Hindlimb muscle (tissue), 1 donor: ENCODE measurements around the gene ESPL1. TPM values are rescaled to one million over a fixed set of nuclear protein-coding genes. Genes with fewer than 3 reads are reported as not detected.

Experiments
- DNase-seq: peaks from one replicate; pipeline ENCODE4 v3.0.0-alpha.2; 2013
- polyA plus RNA-seq: library from polyadenylated mRNA; unstranded; fragments of 120-200 nt; gene quantifications from one replicate; pipeline ENCODE4 v1.2.1, GENCODE V29; 2013; ENCODE audit not compliant: insufficient read length

The ESPL1 gene
- polyA plus RNA-seq: 5.1 TPM

GRCh38 chr12:53267999-53268629 lies at the start of gene ESPL1:
Gene ESPL1 (plus strand): TSS chr12:53268299. CDS start chr12:53268767, 468 bp downstream.
- peak; percentile 87 for DNase-seq

DNA sequence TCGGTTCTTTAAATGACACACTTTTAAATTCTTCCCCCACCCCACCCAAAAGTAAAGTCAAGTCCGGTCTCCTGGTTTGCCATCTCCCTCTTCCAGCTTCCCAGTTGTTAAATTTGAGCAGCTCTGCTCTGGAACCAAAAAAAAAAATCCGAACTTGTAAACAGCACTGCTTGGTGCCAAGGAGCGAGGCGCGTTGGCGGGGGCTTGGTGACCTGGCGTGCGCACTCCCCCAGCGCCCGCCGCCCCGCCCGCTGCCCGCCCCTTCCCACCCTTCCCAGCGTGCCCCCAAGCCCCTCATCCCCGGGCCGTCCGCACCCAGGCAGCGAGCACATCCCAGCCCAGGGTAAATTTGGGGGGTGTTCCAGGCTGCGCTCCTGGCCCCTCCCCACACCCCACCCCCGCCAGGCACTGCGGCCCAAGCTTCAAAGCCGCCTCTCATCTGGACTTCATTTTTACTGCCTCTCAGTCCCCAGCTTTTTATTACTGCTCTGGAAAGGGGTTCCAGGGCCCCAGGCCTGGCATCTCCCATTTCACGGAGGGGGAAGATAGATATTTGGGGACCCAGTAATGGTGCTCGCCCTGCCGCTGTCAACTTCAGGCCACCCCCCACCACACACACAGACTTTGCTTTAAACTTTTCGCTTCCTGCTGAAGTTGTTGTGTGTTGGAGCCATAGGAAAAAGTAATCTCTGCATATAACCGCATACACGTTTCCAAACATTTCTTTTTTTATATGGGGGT lies 49.4 kb upstream of the ESPL1 start:
- DNase-seq: peak; percentile 54

- DNase-seq: no peak
These were observed 48.7 kb upstream of the ESPL1 start for GRCh38 chr12:53219292-53219955.

- DNase-seq: peak; percentile 83
These were observed 48.0 kb upstream of the ESPL1 start for GRCh38 chr12:53219956-53220693.

- peak; percentile 94 for DNase-seq
These were observed 47.4 kb upstream of the ESPL1 start for GRCh38 chr12:53220694-53221202.

GRCh38 chr12:53221203-53222080 lies 46.7 kb upstream of the ESPL1 start:
- peak; percentile 75 for DNase-seq

GRCh38 chr12:53222170-53222721 lies 45.9 kb upstream of the ESPL1 start:
- no peak for DNase-seq

- no peak for DNase-seq
These were observed 45.3 kb upstream of the ESPL1 start for GRCh38 chr12:53222806-53223261.

DNA sequence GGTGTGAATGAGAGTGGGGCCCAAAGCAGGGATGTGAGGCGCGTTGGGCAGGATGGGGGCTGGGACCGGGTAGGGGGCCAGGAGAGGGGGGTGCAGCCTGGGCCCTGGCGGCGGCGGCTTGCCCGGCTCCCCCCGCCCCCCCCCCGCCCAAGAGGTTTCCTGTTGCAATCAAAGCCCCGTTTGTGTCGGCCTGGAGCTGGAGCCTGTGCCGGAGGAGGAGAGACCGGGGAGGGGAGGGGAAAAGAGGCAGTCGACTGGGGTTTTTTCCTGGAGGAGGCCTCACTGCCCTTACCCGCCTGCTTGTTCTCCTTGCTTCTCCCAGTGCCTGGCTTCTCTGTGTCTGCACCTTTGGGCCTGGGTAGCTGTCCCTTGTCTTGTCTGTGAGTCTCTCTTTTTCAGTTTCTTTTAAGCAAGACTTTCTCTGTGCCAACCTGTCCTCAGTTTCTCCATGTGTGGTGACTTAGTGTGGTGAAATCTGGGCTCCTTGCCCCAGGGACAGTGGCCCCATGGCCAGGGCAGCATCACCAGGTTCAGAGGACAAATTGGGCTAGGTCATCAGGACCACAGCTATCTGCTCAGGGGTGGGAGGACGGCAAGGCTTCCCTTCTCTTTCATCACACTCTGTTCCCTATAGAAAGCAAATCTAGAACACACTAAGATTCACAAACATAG lies 44.6 kb upstream of the ESPL1 start:
- DNase-seq: no peak

DNA sequence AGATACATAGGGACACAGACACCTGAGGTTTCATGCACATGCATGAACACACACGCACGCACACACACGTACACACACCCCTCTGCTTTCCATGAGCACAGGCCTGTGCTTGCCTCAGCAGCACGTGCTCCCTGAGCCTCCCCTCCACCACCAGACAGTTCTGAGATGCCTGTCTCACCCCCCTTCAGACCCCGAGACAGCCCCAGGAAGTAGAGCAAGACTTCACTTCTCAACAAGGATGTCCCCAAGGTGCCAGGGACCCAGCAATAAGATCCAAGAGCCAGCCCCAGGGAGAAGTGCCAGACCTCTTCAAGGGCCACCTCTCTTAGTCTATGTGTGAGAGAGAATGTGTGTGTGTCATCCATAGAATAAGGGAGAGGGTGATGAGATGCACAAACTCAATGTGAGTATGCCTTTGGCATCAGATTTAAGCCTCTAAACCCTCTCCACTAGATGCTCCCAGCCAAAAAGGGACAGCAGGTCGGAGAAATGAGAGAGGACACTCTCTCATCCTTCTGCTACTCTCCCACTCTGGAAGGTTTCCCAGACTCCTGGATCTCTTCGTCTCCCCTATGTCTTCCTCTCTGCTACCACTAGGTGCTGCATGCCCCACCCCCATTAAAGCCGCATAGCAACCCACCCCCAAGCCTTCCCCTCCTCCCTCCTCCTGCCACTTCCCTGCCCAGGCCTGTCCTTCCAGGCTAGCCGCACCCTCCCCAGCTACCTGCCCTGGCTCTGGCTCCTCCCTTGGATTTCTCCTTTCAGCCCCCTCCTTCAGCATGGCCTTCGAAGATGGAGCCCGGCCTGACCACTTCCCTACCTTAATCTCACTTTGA lies 43.8 kb upstream of the ESPL1 start:
- DNase-seq: no peak

DNA sequence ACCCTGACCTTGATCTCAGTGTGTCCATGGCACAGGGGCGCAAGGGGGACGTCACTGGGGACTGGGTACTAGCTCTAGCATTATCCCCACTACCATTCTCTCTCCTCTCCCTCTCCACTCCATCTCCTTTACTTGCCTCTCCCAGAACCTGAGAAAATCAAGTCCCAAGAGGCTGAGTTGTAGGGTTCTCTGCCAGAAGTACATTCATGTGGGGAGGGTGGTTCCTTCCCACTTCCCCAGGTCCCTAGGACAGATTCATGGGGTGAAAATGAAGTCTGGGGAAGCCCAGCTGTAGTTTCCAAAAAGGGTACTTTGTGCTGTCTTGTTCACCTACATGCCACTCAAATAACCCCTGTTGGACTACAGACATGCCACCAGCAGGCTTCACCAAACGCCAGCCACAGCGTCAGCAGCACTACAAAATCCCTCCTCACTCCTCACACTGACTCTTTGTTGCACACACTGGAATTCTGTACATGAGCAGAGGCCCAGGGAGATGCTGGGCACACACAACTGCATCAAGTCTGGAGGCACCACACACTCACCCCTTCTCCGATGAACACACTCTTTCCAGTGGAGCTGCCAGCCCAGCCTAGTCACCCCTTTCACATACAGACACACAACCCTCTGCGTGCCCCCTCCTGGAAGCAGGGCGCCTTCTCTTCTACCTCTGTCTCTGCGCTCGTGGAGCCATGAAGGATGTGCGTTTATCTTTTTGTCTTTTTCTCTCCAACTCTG lies 43.0 kb upstream of the ESPL1 start:
- no peak for DNase-seq

GRCh38 chr12:53225635-53226424 lies 42.3 kb upstream of the ESPL1 start:
- no peak for DNase-seq

- DNase-seq: no peak
These were observed 41.3 kb upstream of the ESPL1 start for GRCh38 chr12:53226815-53227214.

DNA sequence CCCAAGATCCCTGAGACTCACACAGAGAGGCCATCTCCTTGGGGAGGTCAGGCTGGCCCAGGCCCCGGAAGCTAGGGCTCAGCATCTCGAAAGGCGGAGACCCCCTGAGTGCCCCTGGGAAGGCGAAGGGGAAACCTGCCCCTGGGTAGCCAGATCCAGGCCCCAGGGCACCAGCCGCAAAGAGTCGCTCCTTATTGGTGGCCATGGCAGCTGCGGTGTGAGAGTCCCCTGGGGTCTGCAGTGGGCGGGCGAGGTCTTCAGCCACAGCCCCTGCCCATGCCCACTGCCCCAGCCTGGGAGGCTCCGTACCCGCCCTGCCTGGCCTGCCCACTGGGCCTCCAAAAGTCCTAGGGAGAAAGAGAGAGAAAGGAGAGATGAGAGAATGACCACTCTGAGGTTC lies 40.8 kb upstream of the ESPL1 start:
- no peak for DNase-seq

GRCh38 chr12:53227836-53228235 lies 40.3 kb upstream of the ESPL1 start:
- no peak for DNase-seq

- DNase-seq: no peak
These were observed 38.6 kb upstream of the ESPL1 start for GRCh38 chr12:53229454-53229853.

DNA sequence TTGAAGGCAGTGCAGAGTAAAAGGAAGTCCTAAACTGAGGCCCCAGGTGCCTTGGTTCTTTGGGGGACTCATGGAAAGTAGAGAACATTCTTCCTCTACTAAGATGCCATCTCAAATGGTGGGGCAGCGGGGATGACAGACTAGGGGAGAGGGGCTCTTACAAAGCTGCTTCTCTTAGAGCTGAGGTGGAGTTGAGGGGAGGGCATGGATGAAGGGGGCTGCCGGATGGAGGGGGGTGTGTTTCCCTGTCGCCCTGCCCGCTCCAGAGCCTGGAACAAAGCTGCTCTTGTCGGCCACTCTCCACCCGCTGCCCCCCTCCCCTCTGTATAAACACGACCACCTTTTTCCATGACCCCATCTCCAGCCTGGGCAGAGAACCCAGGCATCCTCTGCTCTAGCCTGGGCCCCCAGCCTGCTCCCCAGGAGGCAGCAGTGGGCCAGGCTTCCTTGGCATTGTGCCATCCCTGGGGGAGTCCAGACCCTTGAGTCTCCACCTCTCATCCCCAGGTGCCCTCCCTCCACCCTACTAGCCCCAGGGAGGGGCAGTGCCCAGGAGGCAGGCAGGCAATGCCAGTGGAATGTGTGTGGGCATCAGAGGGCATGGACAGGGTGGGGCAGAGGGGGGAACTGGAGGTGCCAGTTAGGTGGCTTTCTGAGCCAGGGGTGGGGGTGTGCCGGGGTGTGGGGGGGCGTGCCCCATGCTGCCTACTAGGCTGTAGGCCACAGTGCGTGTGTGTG lies 37.8 kb upstream of the ESPL1 start:
- DNase-seq: no peak

- no peak for DNase-seq
These were observed 36.5 kb upstream of the ESPL1 start for GRCh38 chr12:53231671-53231920.
